GM21576 (cell line): ENCODE results near the gene DHFR.
"Not testable (repeated sequence)": the region's sequence is repeated elsewhere in the genome, so short reads cannot be mapped to it uniquely, and the experiment has no call there.

ENCODE experiments used
- ATAC-seq: cut with Tn5 transposase; IDR thresholded peaks from one replicate; pipeline ENCODE4 v1.9.1; 2021; ENCODE audit warnings: mild to moderate bottlenecking, moderate library complexity; ENCODE audit not compliant: unreplicated experiment

The DHFR gene

DNA sequence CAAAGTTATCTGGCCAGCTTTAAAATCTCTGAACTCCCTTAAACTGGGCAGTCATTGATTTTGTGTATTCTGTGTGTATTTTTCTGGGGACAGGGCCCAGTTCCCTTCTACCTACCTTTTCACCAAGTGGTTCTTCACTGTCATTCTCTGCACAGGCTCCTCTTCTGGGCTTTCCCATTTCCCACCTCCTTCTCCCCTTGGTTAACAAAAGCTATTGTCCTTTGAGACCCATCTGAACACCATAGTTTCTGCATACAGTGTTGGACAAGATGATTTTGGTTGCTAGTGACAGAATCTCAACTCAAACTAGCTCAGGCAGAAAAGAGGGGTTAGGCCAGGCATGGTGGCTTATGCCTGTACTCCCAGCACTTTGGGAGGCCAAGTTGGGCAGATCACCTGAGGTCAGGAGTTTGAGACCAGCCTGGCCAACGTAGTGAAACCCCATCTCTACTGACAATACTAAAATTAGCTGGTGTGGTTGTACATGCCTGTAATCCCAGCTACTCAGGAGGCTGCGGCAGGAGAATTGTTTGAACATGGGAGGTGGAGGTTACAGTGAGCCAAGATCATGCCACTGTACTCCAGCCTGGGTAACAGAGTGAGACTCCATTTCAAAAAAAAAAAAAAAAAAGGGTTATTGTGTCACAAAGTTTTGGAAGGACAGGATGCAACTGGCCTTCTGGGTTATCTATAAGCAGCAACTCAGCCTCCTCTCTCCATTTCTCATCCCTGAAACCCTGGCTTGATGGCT lies 53.7 kb downstream of the DHFR start:
- no peak for ATAC-seq

DNA sequence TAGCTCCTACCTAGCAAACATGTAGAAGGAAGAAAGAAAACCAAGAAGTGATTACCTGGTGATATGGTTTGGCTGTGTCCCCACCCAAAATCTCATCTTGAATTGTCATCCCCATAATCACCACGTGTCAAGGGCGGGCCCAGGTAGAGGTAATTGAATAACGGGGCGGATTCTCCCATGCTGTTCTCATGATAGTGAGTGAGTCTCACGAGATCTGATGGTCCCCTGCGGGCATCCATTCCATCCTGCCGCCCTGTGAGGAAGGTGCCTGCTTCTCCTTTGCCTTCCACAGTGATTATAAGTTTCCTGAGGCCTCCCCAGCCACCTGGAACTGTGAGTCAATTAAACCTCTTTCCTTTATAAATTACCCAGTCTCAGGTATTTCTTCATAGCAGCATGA lies 57.3 kb downstream of the DHFR start:
- ATAC-seq: no peak

- no peak for ATAC-seq
Observed at GRCh38 chr5:80594810-80595209, 60.0 kb downstream of the DHFR start.

DNA sequence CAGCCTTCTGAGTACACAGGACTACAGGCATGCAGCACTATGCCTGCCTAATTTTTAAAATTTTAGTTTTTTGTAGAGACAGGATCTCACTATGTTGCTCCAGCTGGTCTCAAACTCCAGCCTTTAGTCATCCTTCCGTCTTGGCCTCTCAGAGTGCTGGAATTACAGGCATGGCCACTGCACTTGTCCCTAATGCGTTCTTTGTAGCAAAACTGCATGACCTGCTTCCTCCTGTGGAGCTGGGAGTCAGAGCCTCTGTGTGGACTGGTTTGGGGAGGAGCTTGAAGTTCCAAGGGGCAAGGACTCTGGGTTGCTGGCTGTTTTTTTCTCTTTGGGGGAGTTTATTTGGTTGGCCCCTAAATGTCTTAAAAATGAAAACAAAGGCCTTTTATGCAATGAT lies 62.0 kb downstream of the DHFR start:
- no peak for ATAC-seq

DNA sequence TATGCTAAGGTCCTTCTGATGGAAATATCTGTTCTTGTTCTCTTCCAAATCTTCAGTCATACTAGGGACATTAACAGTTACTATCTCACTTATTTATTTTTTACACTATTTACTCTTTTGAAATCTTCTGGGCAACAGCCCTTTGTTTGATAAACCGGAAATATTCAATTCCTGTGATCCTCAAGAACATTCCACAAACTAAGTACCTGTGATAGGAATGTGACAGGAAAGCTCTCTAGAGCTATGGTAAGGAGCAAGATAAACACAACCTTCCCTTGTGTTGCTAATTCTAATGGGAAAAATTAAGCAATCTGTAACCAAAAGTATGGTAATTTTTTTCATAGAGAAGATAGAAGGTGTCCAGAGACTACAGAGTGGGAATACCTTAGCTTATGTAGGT lies 62.7 kb downstream of the DHFR start:
- ATAC-seq: no peak

- no peak for ATAC-seq
Observed at GRCh38 chr5:80591352-80591751, 63.4 kb downstream of the DHFR start.

DNA sequence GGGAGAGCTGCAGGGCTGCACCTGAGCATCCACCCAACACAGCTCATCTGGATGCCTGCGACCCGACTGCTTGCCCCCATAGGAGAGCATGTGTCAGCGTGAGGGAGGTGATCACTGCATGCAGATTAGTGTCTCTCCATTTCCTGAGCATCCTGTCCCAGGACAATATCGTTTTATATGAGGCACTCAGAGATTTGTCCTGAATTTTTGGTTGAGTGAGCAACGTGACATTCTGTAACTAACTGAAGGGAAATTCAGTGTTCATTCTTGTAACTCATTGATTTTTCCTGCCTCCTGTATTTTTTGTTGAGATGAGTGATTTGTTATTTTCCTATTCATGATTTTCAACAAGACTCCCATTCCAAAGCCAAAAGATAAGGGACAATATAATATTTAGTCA lies 64.0 kb downstream of the DHFR start:
- no peak for ATAC-seq

DNA sequence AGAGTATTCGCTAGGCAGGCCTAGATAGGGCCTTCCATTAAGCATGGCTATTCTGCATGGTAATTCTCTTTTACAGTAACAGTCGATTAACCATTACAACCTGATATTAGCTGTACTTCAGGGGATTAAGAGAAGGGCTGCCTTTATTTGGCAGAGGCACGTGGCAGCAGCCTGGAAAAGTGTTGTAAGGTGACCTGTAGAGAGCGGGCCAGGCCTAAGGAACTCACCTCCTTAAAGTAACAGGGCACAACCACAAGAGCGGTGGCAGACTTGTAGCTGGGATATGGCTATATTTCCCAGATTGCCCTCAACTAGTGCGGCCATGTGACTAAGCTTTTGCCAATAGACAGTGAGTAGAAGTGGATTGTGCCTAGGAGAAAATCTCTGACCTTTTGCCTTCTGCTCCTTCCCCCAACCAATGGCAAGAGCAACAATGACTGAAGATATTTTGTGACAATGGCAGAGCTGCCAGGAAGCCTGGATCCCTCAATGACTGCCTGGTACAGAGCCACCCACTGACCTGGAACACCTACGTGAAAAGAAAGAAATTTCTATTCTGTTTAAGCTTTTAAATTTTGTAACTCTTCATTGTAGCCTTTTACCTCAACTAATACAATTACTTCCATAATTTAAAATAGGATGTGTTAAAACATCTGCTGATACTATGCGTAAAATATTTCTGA lies 65.8 kb downstream of the DHFR start:
- no peak for ATAC-seq

- no peak for ATAC-seq
Observed at GRCh38 chr5:80584770-80585169, 70.0 kb downstream of the DHFR start.

GRCh38 chr5:80580291-80580690 lies 74.5 kb downstream of the DHFR start:
- ATAC-seq: not testable (repeated sequence)

- ATAC-seq: no peak
Observed at GRCh38 chr5:80579050-80579449, 75.7 kb downstream of the DHFR start.

GRCh38 chr5:80577707-80578106 lies 77.1 kb downstream of the DHFR start:
- ATAC-seq: no peak

DNA sequence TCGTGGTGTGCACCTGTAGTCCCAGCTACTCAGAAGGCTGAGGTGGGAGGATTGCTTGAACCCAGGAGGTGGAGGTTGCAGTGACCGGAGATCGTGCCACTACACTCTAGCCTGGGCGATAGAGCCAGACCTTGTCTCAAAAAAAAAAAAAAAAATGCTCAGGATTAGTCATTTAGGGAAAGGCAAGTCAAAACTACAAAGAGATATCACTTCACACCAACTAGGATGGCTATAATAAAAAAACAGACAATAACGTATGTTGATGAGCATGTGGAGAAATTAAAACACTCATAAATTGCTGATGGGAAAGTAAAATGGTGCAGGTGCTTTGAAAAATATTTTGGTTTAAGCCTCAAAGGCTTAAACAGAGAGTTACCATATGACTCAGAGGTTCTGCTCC lies 78.4 kb downstream of the DHFR start:
- no peak for ATAC-seq
